Astrocyte of the spinal cord (primary cell): ENCODE measurements around the gene CATSPER4.

Source experiments
- DNase-seq: peaks from one replicate; pipeline ENCODE4 v3.0.0; 2011; ENCODE audit warnings: low read depth, low spot score
- H3K4me3 ChIP-seq: 2 replicates; pipeline ENCODE4 v1.5.1; 2011; ENCODE audit warnings: low read depth, mild to moderate bottlenecking, low read length, moderate library complexity
- in situ Hi-C: cut with HindIII; loops from 2 replicates; pipeline ENCODE4 v1.10.0; 2017; ENCODE audit warnings: low sequenced_read_pairs
- TF ChIP-seq, protein P1 (sequence below): IDR thresholded peaks from 2 replicates; pipeline ENCODE4 v1.5.1; 2012; ENCODE audit warnings: low read depth, mild to moderate bottlenecking, low read length, inconsistent platforms

Gene CATSPER4

DNA sequence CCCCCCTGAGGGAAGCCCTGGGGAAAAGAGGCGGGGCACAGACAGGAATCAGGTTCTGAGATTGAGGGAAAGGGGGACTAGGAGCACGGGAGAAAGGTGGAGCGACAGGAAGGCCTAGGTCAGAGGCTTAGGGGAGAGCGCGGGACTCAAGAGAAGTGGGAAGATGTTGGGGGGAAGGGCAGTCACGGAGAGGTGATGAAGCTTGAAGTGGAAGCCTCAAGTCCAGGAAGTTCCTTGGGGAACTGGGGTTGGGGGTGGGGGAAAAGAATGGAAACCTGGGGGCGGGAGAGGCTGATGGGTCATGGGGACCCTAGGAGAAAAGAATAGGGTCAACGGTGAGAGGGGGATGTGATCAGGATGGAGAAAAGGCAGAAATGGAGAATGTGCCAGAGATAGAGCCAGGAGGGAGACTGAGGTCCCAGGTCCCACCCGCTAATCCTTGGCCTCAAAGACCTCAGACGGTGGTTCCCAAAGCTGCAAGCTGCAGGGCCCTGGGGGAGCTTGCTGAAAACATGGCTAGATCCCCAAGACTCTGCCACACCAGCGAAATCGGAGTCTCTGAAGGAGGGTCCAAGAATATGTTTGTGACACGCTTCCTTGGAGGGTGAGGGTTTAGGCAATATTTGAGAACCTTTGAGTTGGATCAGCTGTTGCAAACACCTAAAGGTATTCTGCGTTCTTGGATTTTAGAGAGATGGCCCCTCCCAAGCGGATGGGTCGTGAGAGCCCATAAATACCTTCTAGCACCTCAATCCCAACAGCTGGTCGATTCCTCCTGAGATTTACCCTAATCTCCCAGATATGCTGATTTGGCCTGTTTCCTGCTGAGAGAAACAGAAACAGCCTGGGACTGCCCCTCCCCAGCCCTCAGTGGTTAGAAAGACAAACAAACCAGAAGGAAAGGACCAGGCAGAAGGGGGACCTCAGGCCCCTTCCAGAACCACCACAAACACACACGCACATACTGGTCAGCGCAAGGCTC is 25.2 kb upstream of the CATSPER4 start:
- H3K4me3 ChIP-seq = no peak overlapping the region
- DNase-seq = no peak
- in situ Hi-C loops = no loop called here
- TF ChIP-seq, protein P1, sequence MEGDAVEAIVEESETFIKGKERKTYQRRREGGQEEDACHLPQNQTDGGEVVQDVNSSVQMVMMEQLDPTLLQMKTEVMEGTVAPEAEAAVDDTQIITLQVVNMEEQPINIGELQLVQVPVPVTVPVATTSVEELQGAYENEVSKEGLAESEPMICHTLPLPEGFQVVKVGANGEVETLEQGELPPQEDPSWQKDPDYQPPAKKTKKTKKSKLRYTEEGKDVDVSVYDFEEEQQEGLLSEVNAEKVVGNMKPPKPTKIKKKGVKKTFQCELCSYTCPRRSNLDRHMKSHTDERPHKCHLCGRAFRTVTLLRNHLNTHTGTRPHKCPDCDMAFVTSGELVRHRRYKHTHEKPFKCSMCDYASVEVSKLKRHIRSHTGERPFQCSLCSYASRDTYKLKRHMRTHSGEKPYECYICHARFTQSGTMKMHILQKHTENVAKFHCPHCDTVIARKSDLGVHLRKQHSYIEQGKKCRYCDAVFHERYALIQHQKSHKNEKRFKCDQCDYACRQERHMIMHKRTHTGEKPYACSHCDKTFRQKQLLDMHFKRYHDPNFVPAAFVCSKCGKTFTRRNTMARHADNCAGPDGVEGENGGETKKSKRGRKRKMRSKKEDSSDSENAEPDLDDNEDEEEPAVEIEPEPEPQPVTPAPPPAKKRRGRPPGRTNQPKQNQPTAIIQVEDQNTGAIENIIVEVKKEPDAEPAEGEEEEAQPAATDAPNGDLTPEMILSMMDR = no peak

DNA sequence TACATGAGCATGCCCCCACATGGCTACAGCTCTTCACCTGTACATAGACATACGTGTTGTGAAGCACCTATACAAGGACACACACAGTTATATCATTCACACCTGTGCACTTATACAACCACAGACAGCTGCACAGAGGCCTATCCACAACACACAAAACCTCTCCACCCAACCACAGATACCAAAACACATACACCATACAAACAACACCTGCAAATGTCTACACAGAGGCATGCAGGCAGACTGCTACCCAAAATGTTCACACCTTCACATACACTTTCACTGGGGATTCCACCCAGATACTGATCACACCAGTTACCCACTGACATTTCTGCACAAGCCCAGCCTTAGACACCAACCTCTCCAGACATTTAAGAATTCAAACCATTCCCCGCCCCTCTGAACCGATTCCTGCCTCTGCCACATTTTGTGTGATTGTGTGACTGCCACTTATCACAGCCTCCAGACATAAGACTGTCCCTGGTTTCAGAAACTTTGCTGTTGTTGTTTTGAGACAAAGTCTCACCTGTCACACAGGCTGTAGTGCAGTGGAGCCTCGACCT is 23.6 kb upstream of the CATSPER4 start:
- in situ Hi-C loops = no loop called here
- H3K4me3 ChIP-seq = no peak overlapping the region
- TF ChIP-seq, protein P1 = no peak
- DNase-seq = no peak

DNA sequence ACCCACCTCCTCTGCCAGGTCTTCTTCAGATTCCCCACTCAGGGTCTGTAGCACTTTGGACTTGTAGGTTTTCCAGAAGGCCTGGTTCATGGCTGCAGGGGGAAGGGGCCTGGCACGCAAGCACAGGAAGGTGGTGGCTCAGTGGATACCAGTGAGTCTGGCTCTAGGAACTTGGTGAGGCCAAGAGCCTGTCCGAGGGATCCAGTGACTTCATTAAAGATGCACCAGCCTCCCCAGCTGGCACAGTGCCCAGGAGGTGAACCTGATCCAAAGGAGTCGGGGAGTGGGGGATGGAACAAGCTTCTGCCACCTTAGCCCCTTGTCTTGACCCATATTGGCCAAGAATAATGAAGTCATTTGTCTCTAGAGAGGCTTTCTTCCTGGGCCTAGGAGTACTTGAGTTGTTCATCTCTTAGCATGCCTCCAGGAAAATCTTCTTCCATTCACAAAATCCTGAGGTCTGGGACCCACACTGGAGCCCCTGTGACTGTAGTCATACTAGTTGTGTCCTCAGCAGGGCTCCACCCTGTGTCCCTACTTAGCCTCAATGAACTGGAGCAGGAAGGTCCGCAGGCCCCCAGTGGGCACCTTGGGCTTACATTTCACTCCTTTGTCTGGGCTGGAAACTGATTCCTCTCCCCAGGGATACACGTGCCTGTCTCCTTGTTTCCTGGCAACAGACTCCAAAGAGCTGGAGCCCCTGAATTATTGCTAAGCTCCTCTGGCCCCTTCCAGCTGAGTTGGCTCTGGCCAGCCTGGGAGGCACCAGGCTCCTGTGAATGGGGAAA is 21.8 kb upstream of the CATSPER4 start, which contains the start of gene C1orf232:
C1orf232 (minus strand) TSS at position 554 of the 788 bp plus-strand sequence; CDS start at position 90, 464 bp downstream.
- TF ChIP-seq, protein P1 = no peak
- in situ Hi-C loops = no loop called here
- no peak for DNase-seq
- peak within 1 kb of the TSS; percentile 71 for H3K4me3 ChIP-seq

DNA sequence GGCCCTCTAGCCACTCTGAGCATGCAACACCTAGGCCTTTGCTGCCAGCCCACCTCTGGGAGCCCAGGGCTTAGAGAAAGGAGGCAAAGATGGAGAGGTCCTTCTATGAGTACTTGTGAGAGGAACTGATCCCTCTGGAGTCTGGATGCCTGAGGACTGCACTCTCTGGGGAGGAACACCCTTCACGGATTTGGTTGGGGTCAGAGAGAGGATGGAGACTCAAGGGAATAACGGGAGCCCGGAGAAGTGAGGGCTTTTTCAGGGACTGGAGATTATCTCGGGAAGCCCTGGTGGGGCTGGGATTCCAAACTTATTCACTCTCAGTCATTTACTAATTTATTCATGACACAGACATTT is 21.2 kb upstream of the CATSPER4 start:
- TF ChIP-seq, protein P1 = no peak
- in situ Hi-C loops = no loop called here
- no peak overlapping the region for H3K4me3 ChIP-seq
- DNase-seq = no peak

DNA sequence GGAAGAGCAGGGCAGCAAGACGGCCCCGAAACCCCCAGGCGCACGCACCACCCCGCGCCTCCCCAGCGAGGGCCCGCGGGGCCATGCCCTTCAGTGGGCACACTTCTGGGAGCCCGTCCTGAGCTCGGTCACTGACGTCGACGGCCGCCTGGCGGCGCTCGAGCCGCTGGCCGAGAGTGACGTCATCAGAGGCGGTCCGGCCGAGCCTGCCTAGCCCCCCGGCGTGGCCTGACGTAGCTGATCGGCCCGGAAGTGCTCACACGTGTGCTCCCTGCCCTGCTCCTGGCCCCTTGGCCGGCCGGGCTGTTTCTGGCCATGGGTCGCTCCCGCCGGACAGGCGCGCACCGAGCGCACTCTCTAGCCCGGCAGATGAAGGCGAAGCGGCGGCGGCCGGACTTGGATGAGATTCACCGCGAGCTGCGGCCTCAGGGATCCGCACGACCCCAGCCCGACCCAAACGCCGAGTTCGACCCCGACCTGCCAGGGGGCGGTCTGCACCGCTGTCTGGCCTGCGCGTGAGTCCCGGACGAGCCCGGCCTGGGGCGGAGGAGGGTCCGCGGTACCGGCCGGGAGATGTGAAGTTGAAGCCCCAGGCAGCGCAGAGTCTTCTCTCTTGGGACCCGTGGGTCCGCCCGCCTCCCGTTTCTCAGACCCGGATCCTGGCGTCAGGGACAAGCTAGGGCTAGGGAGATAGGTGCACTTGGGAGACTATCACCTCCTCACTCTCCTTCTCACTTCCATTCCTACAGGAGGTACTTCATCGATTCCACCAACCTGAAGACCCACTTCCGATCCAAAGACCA is 20.5 kb upstream of the CATSPER4 start, which contains the start of gene ZNF593:
ZNF593 (plus strand) TSS at position 240 of the 803 bp plus-strand sequence; CDS start at position 316, 76 bp downstream.
- in situ Hi-C loops = no loop called here
- TF ChIP-seq, protein P1 = peak; percentile 85
- DNase-seq = peak; percentile 83
- peak within 1 kb of the TSS; percentile 71 for H3K4me3 ChIP-seq

DNA sequence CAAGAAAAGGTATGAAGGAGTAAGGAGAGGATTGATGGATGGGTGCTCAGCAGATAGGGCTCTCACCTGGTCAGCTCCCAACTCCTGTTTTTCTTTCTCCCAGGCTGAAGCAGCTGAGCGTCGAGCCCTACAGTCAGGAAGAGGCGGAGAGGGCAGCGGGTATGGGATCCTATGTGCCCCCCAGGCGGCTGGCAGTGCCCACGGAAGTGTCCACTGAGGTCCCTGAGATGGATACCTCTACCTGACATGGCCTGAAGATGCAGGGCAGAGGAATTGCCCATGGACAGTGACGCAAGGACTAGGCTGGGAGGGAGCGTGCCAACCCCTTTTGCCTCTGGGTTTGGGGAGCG is 20.0 kb upstream of the CATSPER4 start:
- no peak for DNase-seq
- in situ Hi-C loops = no loop called here
- H3K4me3 ChIP-seq = peak overlapping the region; percentile 71
- TF ChIP-seq, protein P1 = no peak
